Heart left ventricle (tissue), 16 donors: ENCODE results near the gene ITGB8. TPM values are rescaled to one million over a fixed set of nuclear protein-coding genes. Genes with fewer than 3 reads are reported as not detected.

Source experiments
- ATAC-seq, 4 donors: fragments of 200-7000 bp; cut with Tn5 transposase; one replicate each; pipeline ENCODE4 v1.9.1; 2020 to 2022; ENCODE audit warnings: moderate library complexity in 4 of 4, mild to moderate bottlenecking in 3 of 4, moderate number of reproducible peaks in 1 of 4
- DNase-seq, 5 donors: peaks; one replicate each; pipeline ENCODE4 v3.0.0-alpha.2; 2020
- H3K27ac ChIP-seq, 12 donors: fragments of 200-600 bp; sonication (generic) in 4 of 12; one replicate each; pipeline versions ENCODE4 v1.5.0 to v1.8.0; 2016 to 2022; ENCODE audit warnings: mild to moderate bottlenecking in 2 of 12
- H3K27me3 ChIP-seq, 9 donors: fragments of 200-600 bp; sonication (generic) in 2 of 9; one replicate each; pipeline versions ENCODE4 v1.5.1 to v1.8.0; 2016 to 2022; ENCODE audit warnings: mild to moderate bottlenecking in 3 of 9
- H3K36me3 ChIP-seq, 9 donors: fragments of 200-600 bp; sonication (generic) in 2 of 9; one replicate each; pipeline versions ENCODE4 v1.5.0 to v1.8.0; 2018 to 2022; ENCODE audit warnings: mild to moderate bottlenecking in 2 of 9
- H3K4me1 ChIP-seq, 12 donors: fragments of 200-600 bp; sonication (generic) in 4 of 12; one replicate each; pipeline versions ENCODE4 v1.5.0 to v1.8.0; 2016 to 2022; ENCODE audit warnings: mild to moderate bottlenecking in 3 of 12
- H3K4me3 ChIP-seq, 12 donors: fragments of 200-600 bp; sonication (generic) in 4 of 12; one replicate each; pipeline versions ENCODE4 v1.5.0 to v1.8.0; 2017 to 2022; ENCODE audit warnings: mild to moderate bottlenecking in 9 of 12, moderate library complexity in 4 of 12
- H3K9me3 ChIP-seq, 12 donors: fragments of 200-600 bp; sonication (generic) in 4 of 12; one replicate each; pipeline versions ENCODE4 v1.5.0 to v1.8.0; 2016 to 2022; ENCODE audit warnings: mild to moderate bottlenecking in 1 of 12
- CTCF ChIP-seq, 12 donors: fragments of 200-600 bp; sonication (generic) in 4 of 12; IDR thresholded peaks; one replicate each; pipeline versions ENCODE4 v1.5.0 to v1.8.0; 2018 to 2022; ENCODE audit warnings: antibody characterized with exemption in 12 of 12, mild to moderate bottlenecking in 5 of 12
- POLR2A ChIP-seq, 2 donors: fragments of 450-650 bp; IDR thresholded peaks; one replicate each; pipeline ENCODE4 v1.6.1; 2017; ENCODE audit warnings: antibody characterized with exemption in 2 of 2, mild to moderate bottlenecking in 2 of 2, moderate library complexity in 2 of 2
- WGBS, 4 donors: extraction: QIAGEN DNeasy Blood & Tissue Kit in 2 of 4; methylation state at CpG; one replicate each; pipeline versions ENCODE4 v1.1.5 to v1.1.7; 2013 to 2018; 5-methylcytosine and 5-hydroxymethylcytosine counted together
- intact Hi-C, 10 donors: fragments of 100-400 bp; cut with DNase I; formaldehyde crosslinking; loops; one replicate each; pipeline versions ENCODE4 v1.11.1 to v1.14.2; 2022
- polyA plus RNA-seq, 2 donors: library from polyadenylated mRNA; stranded (reverse); fragments of 200-250 nt; gene quantifications; one replicate each; pipeline ENCODE4 v1.2.3, GENCODE V29; 2013
- total RNA-seq, 9 donors: library from RNA; depleted of rRNA in 2 of 9; stranded (reverse); fragments of >200 nt in 2 of 9; fragmentation: NEBNext Ultra II Directional in 3 of 9; extraction: Animal tissue kit (Norgen Biotek cat#: 25700) in 3 of 9; gene quantifications; one replicate each; pipeline versions ENCODE4 v1.1.0 to v1.2.4, GENCODE V29; 2016 to 2023
- donor health status: ischemic (EF 13 %, LVEDD 7.1; RV severe dilation, severe dysfunction).
- donor health status: healthy with polysubstance abuse.
- donor health status: DM: no; HTN: yes; CAD: no.
- donor health status: DM: no; HTN: no; CAD: no.
- donor health status: ischemic (EF 25% LVEDD 6.9; RV normal size, moderate dysfunction).
- donor health status: ischemic (EF 25% LVEDD 5.7; RV mildly dilated, moderate dysfunction).
- donor health status: healthy.
- donor health status: DM: yes; HTN: yes; CAD: no.
- donor health status: ischemic (EF 35%, LVEDD 5.7; RV mildly dilated, moderate dysfunction).
- donor health status: nonischemic (EF 11% LVEDD 7.7; RV severe dilation, severe dysfunction).
- donor health status: DM: yes; HTN: yes; CAD: no.
- donor health status: PGD.
- donor health status: ischemic (EF 29% LVEDD 5.4; RV normal size, mild dysfunction).
- donor health status: nonischemic (EF 23%, LVEDD 6.1; RV moderate dilation, normal function).

Gene ITGB8
- total and polyA plus RNA-seq, 11 donors = 0.61 to 16.0 (median 2.1) TPM

- peaks cover 0 to 15% (median 4%) of the 10 kb centered on the region in 12 donors for H3K4me1 ChIP-seq
- H3K27ac ChIP-seq = no peak overlapping the region
- DNase-seq (no peak), ATAC-seq (no peak)
- no peak for TF ChIP-seq CTCF (IDR thresholded peaks at IDR 0.05)
- TF ChIP-seq POLR2A (IDR thresholded peaks at IDR 0.05) = no peak
- H3K36me3 ChIP-seq = no peaks in the 10 kb centered on the region
- no peaks in the 10 kb centered on the region for H3K9me3 ChIP-seq
- intact Hi-C loops = no loop called here
- peaks cover 0 to 2% (median 0%) of the 10 kb centered on the region in 9 donors for H3K27me3 ChIP-seq
- no peak overlapping the region for H3K4me3 ChIP-seq
Observed at GRCh38 chr7:20438248-20438647, 107.5 kb downstream of the ITGB8 start.

GRCh38 chr7:20438694-20439376 is 108.1 kb downstream of the ITGB8 start:
- 75 to 82% (median 78%) methylated on average over 7 of the region's 7 CpGs for WGBS, 4 donors
- Histone ChIP-seq H3K27me3 (peaks cover 0 to 3% (median 0%) of the 10 kb centered on the region in 9 donors), H3K36me3 (no peaks in the 10 kb centered on the region), H3K4me1 (peaks cover 0 to 15% (median 4%) of the 10 kb centered on the region in 12 donors), H3K4me3 (no peak overlapping the region), H3K27ac (no peak overlapping the region), H3K9me3 (no peaks in the 10 kb centered on the region)
- intact Hi-C loops = no loop called here
- TF ChIP-seq POLR2A (IDR thresholded peaks at IDR 0.05) = no peak
- TF ChIP-seq CTCF (IDR thresholded peaks at IDR 0.05) = no peak
- ATAC-seq = no peak
- DNase-seq = no peak

GRCh38 chr7:20439416-20440185 is 108.9 kb downstream of the ITGB8 start:
- no peak for TF ChIP-seq CTCF (IDR thresholded peaks at IDR 0.05)
- TF ChIP-seq POLR2A (IDR thresholded peaks at IDR 0.05) = no peak
- peaks cover 0 to 15% (median 4%) of the 10 kb centered on the region in 12 donors for H3K4me1 ChIP-seq
- peaks cover 0 to 7% (median 0%) of the 10 kb centered on the region in 12 donors for H3K9me3 ChIP-seq
- peaks cover 0 to 3% (median 0%) of the 10 kb centered on the region in 9 donors for H3K27me3 ChIP-seq
- no peak overlapping the region for H3K4me3 ChIP-seq
- ATAC-seq = no peak
- H3K27ac ChIP-seq = no peak overlapping the region
- H3K36me3 ChIP-seq = no peaks in the 10 kb centered on the region
- no peak for DNase-seq
- intact Hi-C loops = no loop called here
- 77 to 84% (median 82%) methylated on average over 10 of the region's 10 CpGs for WGBS, 4 donors

- WGBS, 4 donors = 70 to 77% (median 75%) methylated on average over 9 of the region's 9 CpGs
- Histone ChIP-seq H3K9me3 (peaks cover 0 to 13% (median 0%) of the 10 kb centered on the region in 12 donors), H3K36me3 (no peaks in the 10 kb centered on the region), H3K4me3 (no peak overlapping the region), H3K4me1 (peaks cover 0 to 8% (median 3%) of the 10 kb centered on the region in 12 donors), H3K27ac (no peak overlapping the region), H3K27me3 (peaks cover 0 to 3% (median 0%) of the 10 kb centered on the region in 9 donors)
- DNase-seq (peak in 1 of 5 donors; percentile 15), ATAC-seq (no peak)
- intact Hi-C loops = no loop called here
- TF ChIP-seq CTCF (IDR thresholded peaks at IDR 0.05) (peak in 9 of 12 donors; percentile 14 to 41 (median 29)), POLR2A (IDR thresholded peaks at IDR 0.05) (no peak)
Observed at GRCh38 chr7:20440472-20441105, 109.9 kb downstream of the ITGB8 start.
